HepG2 (cell line): ENCODE measurements around the gene SNRNP200. TPM values are rescaled to one million over a fixed set of nuclear protein-coding genes. Genes with fewer than 3 reads are reported as not detected.
A peak's percentile ranks its signal among the peaks of the same experiment; 100 is the strongest.

Experiments
- CENPT ChIP-seq: sonication (generic); formaldehyde crosslinking; IDR thresholded peaks from 2 replicates; pipeline ENCODE4 v1.8.0; 2022; ENCODE audit warnings: low read depth, mild to moderate bottlenecking, moderate library complexity, missing genetic modification reagents
- DNMT1 ChIP-seq: sonication (generic); formaldehyde crosslinking; IDR thresholded peaks from 2 replicates; pipeline ENCODE4 v1.5.1; 2020; ENCODE audit warnings: mild to moderate bottlenecking, missing genetic modification reagents
- EEA1 ChIP-seq: sonication (generic); formaldehyde crosslinking; IDR thresholded peaks from 2 replicates; pipeline ENCODE4 v1.5.1; 2020; ENCODE audit warnings: mild to moderate bottlenecking, missing genetic modification reagents, borderline replicate concordance
- LCORL ChIP-seq, 2 experiments: fragments of 450-650 bp in 1 of 2; sonication (generic) in 1 of 2; formaldehyde crosslinking in 1 of 2; IDR thresholded peaks; 2 replicates each; pipeline versions ENCODE4 v1.5.0 to v1.6.1; 2017 to 2020; ENCODE audit warnings: antibody characterized with exemption in 1 of 2, missing genetic modification reagents in 1 of 2
- MIXL1 ChIP-seq: IDR thresholded peaks from 2 replicates; pipeline ENCODE4 v1.6.1; 2016
- MYC ChIP-seq: sonication (generic); formaldehyde crosslinking; IDR thresholded peaks from 2 replicates; pipeline ENCODE4 v1.9.0; 2021; ENCODE audit warnings: missing genetic modification reagents, borderline replicate concordance
- PRPF4 ChIP-seq: fragments of 200-400 bp; formaldehyde crosslinking; IDR thresholded peaks from 2 replicates; pipeline ENCODE4 v1.6.1; 2016; ENCODE audit warnings: low read length, low read depth; ENCODE audit not compliant: poor library complexity, severe bottlenecking
- SAFB2 ChIP-seq: sonication (generic); formaldehyde crosslinking; IDR thresholded peaks from 2 replicates; pipeline ENCODE4 v1.5.1; 2020; ENCODE audit warnings: missing genetic modification reagents, low read depth, mild to moderate bottlenecking, borderline replicate concordance
- SAP130 ChIP-seq: IDR thresholded peaks from 2 replicates; pipeline ENCODE4 v1.6.1; 2016; ENCODE audit warnings: low read depth
- SMARCC2 ChIP-seq: fragments of 450-650 bp; IDR thresholded peaks from 2 replicates; pipeline ENCODE4 v1.6.1; 2017; ENCODE audit warnings: antibody characterized with exemption, mild to moderate bottlenecking
- SNAI1 ChIP-seq: sonication (generic); formaldehyde crosslinking; IDR thresholded peaks from 2 replicates; pipeline ENCODE4 v1.5.0; 2020; ENCODE audit warnings: mild to moderate bottlenecking, missing genetic modification reagents, borderline replicate concordance
- SP4 ChIP-seq: sonication (generic); formaldehyde crosslinking; IDR thresholded peaks from 2 replicates; pipeline ENCODE4 v1.8.1; 2023; ENCODE audit warnings: mild to moderate bottlenecking, missing genetic modification reagents
- SPEN ChIP-seq: sonication (generic); formaldehyde crosslinking; IDR thresholded peaks from 2 replicates; pipeline ENCODE4 v1.5.1; 2020; ENCODE audit warnings: low read depth, mild to moderate bottlenecking, missing genetic modification reagents
- SRY ChIP-seq: sonication (generic); formaldehyde crosslinking; IDR thresholded peaks from 2 replicates; pipeline ENCODE4 v1.8.0; 2022; ENCODE audit warnings: mild to moderate bottlenecking, missing genetic modification reagents
- STAG1 ChIP-seq: sonication (generic); formaldehyde crosslinking; IDR thresholded peaks from 2 replicates; pipeline ENCODE4 v1.4.0; 2020; ENCODE audit warnings: missing genetic modification reagents
- ZBTB38 ChIP-seq: sonication (generic); formaldehyde crosslinking; IDR thresholded peaks from 2 replicates; pipeline ENCODE4 v1.5.1; 2020; ENCODE audit warnings: mild to moderate bottlenecking, missing genetic modification reagents
- ZBTB42 ChIP-seq: sonication (generic); formaldehyde crosslinking; IDR thresholded peaks from 2 replicates; pipeline ENCODE4 v1.5.0; 2020; ENCODE audit warnings: mild to moderate bottlenecking, missing genetic modification reagents
- ZMYM4 ChIP-seq: sonication (generic); formaldehyde crosslinking; IDR thresholded peaks from 2 replicates; pipeline ENCODE4 v1.8.1; 2023; ENCODE audit warnings: mild to moderate bottlenecking, missing genetic modification reagents
- ZNF20 ChIP-seq: sonication (generic); formaldehyde crosslinking; IDR thresholded peaks from 2 replicates; pipeline ENCODE4 v1.4.0; 2020; ENCODE audit warnings: mild to moderate bottlenecking, moderate library complexity, missing genetic modification reagents
- ZNF552 ChIP-seq: sonication (generic); formaldehyde crosslinking; IDR thresholded peaks from 2 replicates; pipeline ENCODE4 v1.9.0; 2022; ENCODE audit warnings: missing genetic modification reagents, mild to moderate bottlenecking, borderline replicate concordance
- ZNF558 ChIP-seq: sonication (generic); formaldehyde crosslinking; IDR thresholded peaks from 2 replicates; pipeline ENCODE4 v1.9.0; 2022; ENCODE audit warnings: mild to moderate bottlenecking, missing genetic modification reagents, borderline replicate concordance
- ZNF589 ChIP-seq: sonication (generic); formaldehyde crosslinking; conservative IDR thresholded peaks from 2 replicates; pipeline ENCODE4 v1.8.0; 2022; ENCODE audit warnings: mild to moderate bottlenecking, moderate library complexity, missing genetic modification reagents
- polyA plus RNA-seq, 8 experiments: library from polyadenylated mRNA; depleted of rRNA in 3 of 8; stranded (reverse) in 7 of 8; unstranded in 1 of 8; fragments of >200 nt; fragmentation: Illumina TruSeq in 4 of 8; extraction: Trizol in 4 of 8; gene quantifications; 2 replicates each; pipeline versions ENCODE4 v1.2.1 to v1.2.3, GENCODE V29; 2011 to 2016; ENCODE audit warnings: low read depth in 4 of 8, missing spikeins in 1 of 8, mixed read lengths in 1 of 8; ENCODE audit not compliant: insufficient read depth in 1 of 8
- total RNA-seq, 5 experiments: library from RNA; depleted of rRNA; stranded (reverse); fragments of >200 nt; fragmentation: Illumina TruSeq; extraction: Trizol; gene quantifications; 2 replicates each; pipeline ENCODE4 v1.2.3, GENCODE V29; 2016; ENCODE audit warnings: low read depth in 1 of 5
- TF ChIP-seq, protein P1 (sequence below): sonication (generic); formaldehyde crosslinking; IDR thresholded peaks from 2 replicates; pipeline ENCODE4 v1.4.0; 2020; ENCODE audit warnings: mild to moderate bottlenecking, missing genetic modification reagents
- TF ChIP-seq, protein P2 (sequence below): sonication (generic); formaldehyde crosslinking; IDR thresholded peaks from 2 replicates; pipeline ENCODE4 v1.5.0; 2020; ENCODE audit warnings: mild to moderate bottlenecking, missing genetic modification reagents, moderate library complexity
- TF ChIP-seq, protein P3 (sequence below): sonication (generic); formaldehyde crosslinking; IDR thresholded peaks from 2 replicates; pipeline ENCODE4 v1.5.0; 2020; ENCODE audit warnings: missing genetic modification reagents, mild to moderate bottlenecking, borderline replicate concordance

The SNRNP200 gene
- total and polyA plus RNA-seq, 2 of the 13 experiments (the other 11 are each of a cell fraction or from before 2014, with no cell fraction given): 99.0 to 232 TPM

DNA sequence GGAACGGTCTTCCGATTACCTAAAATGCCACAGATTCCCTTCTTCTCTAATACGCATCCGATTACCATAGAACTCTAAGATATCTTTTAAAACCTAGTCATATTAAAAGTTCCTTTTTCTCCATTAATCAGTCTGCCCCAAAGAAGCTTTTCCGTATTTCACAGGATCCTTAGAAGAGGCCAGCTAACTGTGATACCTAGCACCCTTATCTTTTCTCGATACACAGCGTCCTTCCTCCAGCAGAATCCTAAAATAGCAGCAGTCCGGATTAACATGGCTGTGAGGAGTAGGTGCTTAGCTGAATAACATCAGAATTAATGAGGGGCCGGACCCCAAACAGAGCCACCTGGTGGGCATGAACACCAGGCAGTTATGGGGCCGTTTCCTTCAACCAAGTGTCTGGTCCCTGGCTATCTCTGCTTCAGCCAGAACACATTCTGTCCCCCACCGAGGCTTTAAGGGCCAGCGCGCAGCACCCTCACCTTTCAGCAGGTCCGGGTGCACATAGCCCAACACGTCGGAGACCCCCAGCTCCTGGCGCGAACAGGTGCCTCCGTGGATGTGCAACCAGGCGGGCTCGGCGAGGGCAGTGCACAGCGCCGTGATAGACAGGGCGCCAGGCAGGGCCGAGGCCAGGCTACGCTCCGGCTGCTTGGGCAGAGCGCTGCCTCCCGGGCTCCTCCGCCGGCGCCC, 40.5 kb downstream of the SNRNP200 start (continued):
- 0 out of 2 replicates have a peak, but pooled peaks have one; percentile 36 for TF ChIP-seq ZNF589
- TF ChIP-seq ZBTB42 (CRISPR knock-in tag): peak; percentile 52; the same call in 1 of the 2 replicates
- TF ChIP-seq ZNF558: 0 out of 2 replicates have a peak, but pooled peaks have one; percentile 57
- TF ChIP-seq CENPT (CRISPR knock-in tag): 0 out of 2 replicates have a peak, but pooled peaks have one; percentile 33
- TF ChIP-seq ZNF20 (CRISPR knock-in tag): no peak
- no peak for TF ChIP-seq LCORL (IDR thresholded peaks at IDR 0.05)
- no peak for TF ChIP-seq LCORL (CRISPR knock-in tag; IDR thresholded peaks at IDR 0.05)
- TF ChIP-seq, protein P1, sequence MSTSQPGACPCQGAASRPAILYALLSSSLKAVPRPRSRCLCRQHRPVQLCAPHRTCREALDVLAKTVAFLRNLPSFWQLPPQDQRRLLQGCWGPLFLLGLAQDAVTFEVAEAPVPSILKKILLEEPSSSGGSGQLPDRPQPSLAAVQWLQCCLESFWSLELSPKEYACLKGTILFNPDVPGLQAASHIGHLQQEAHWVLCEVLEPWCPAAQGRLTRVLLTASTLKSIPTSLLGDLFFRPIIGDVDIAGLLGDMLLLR (CRISPR knock-in tag): peak; percentile 14; the same call in 1 of the 2 replicates
- peak; percentile 35; the same call in 1 of the 2 replicates for TF ChIP-seq SPEN (CRISPR knock-in tag)
- TF ChIP-seq MIXL1: peak; percentile 65; the same call in 1 of the 2 replicates
- peak; percentile 33; the same call in 1 of the 2 replicates for TF ChIP-seq SAP130 (CRISPR knock-in tag)
- TF ChIP-seq SAFB2 (CRISPR knock-in tag): 0 out of 2 replicates have a peak, but pooled peaks have one; percentile 78
- 0 out of 2 replicates have a peak, but pooled peaks have one; percentile 14 for TF ChIP-seq SNAI1 (CRISPR knock-in tag)
- TF ChIP-seq MYC (CRISPR knock-in tag): peak; percentile 25; the same call in 1 of the 2 replicates
- TF ChIP-seq ZBTB38 (CRISPR knock-in tag): peak; percentile 67; the same call in 1 of the 2 replicates
- peak; percentile 86 for TF ChIP-seq DNMT1 (CRISPR knock-in tag)
- TF ChIP-seq ZMYM4 (CRISPR knock-in tag): peak; percentile 46; the same call in 1 of the 2 replicates
- TF ChIP-seq STAG1 (CRISPR knock-in tag): peak; percentile 58
- no peak for TF ChIP-seq SRY (CRISPR knock-in tag)
- no peak for TF ChIP-seq SMARCC2
- no peak for TF ChIP-seq ZNF552 (CRISPR knock-in tag)
- TF ChIP-seq EEA1 (CRISPR knock-in tag): 0 out of 2 replicates have a peak, but pooled peaks have one; percentile 67
- TF ChIP-seq SP4 (CRISPR knock-in tag): 0 out of 2 replicates have a peak, but pooled peaks have one; percentile 27
- TF ChIP-seq, protein P2, sequence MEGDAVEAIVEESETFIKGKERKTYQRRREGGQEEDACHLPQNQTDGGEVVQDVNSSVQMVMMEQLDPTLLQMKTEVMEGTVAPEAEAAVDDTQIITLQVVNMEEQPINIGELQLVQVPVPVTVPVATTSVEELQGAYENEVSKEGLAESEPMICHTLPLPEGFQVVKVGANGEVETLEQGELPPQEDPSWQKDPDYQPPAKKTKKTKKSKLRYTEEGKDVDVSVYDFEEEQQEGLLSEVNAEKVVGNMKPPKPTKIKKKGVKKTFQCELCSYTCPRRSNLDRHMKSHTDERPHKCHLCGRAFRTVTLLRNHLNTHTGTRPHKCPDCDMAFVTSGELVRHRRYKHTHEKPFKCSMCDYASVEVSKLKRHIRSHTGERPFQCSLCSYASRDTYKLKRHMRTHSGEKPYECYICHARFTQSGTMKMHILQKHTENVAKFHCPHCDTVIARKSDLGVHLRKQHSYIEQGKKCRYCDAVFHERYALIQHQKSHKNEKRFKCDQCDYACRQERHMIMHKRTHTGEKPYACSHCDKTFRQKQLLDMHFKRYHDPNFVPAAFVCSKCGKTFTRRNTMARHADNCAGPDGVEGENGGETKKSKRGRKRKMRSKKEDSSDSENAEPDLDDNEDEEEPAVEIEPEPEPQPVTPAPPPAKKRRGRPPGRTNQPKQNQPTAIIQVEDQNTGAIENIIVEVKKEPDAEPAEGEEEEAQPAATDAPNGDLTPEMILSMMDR (CRISPR knock-in tag): peak; percentile 81
- TF ChIP-seq, protein P3, sequence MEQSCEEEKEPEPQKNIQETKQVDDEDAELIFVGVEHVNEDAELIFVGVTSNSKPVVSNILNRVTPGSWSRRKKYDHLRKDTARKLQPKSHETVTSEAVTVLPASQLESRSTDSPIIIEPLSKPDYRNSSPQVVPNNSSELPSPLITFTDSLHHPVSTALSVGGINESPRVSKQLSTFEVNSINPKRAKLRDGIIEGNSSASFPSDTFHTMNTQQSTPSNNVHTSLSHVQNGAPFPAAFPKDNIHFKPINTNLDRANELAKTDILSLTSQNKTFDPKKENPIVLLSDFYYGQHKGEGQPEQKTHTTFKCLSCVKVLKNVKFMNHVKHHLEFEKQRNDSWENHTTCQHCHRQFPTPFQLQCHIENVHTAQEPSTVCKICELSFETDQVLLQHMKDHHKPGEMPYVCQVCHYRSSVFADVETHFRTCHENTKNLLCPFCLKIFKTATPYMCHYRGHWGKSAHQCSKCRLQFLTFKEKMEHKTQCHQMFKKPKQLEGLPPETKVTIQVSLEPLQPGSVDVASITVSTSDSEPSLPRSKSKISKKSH (CRISPR knock-in tag): no peak
- TF ChIP-seq PRPF4: peak; percentile 65
